ENCODE results near the gene PCTP.

The PCTP gene

GRCh38 chr17:55812323-55812722 lies 61.5 kb downstream of the PCTP start:
- DNase-seq: no peak

GRCh38 chr17:55813944-55814343 lies 63.1 kb downstream of the PCTP start:
- no peak for DNase-seq

GRCh38 chr17:55814377-55814776 lies 63.5 kb downstream of the PCTP start:
- DNase-seq: no peak

- no peak for DNase-seq
These were observed 65.9 kb downstream of the PCTP start for GRCh38 chr17:55816532-55817396.

GRCh38 chr17:55817397-55817709 lies 66.5 kb downstream of the PCTP start:
- DNase-seq: no peak

- no peak for DNase-seq
These were observed 67.2 kb downstream of the PCTP start for GRCh38 chr17:55818026-55818425.

- DNase-seq: no peak
These were observed 67.9 kb downstream of the PCTP start for GRCh38 chr17:55818451-55819375.

- DNase-seq: no peak
These were observed 69.8 kb downstream of the PCTP start for GRCh38 chr17:55820675-55821074.

- DNase-seq: no peak
These were observed 71.2 kb downstream of the PCTP start for GRCh38 chr17:55822028-55822427.

- DNase-seq: no peak
These were observed 74.4 kb downstream of the PCTP start for GRCh38 chr17:55825213-55825612.

Data from CD4-positive, alpha-beta T cell treated with Interleukin-4 for 1 hour (primary cell).